CD4-positive, alpha-beta T cell (primary cell): Measurements from ENCODE around the gene RBM8A. TPM values are rescaled to one million over a fixed set of nuclear protein-coding genes. Genes with fewer than 3 reads are reported as not detected.
A peak's percentile ranks its signal among the peaks of the same experiment; 100 is the strongest.
"Not testable (repeated sequence)": the region's sequence is repeated elsewhere in the genome, so short reads cannot be mapped to it uniquely, and the experiment has no call there.

Experiments
- ATAC-seq: fragments of 200-7000 bp; cut with Tn5 transposase; one replicate; pipeline ENCODE4 v1.10.0; 2022; ENCODE audit warnings: mild to moderate bottlenecking; ENCODE audit not compliant: poor library complexity
- CTCF ChIA-PET: fragments of 350-600 bp; sonication (Branson Sonifier 250); formaldehyde crosslinking; loops from one replicate; lab custom pipeline; 2021; ENCODE audit warnings: antibody characterized with exemption, inconsistent platforms; lab: Charles Lee
- POLR2A ChIA-PET: fragments of 350-600 bp; sonication (Branson Sonifier 250); formaldehyde crosslinking; loops from one replicate; lab custom pipeline; 2021; ENCODE audit warnings: antibody characterized with exemption, inconsistent platforms; lab: Charles Lee
- DNase-seq, 14 experiments: peaks; one replicate each; pipeline ENCODE4 v3.0.0-alpha.2; 2013 to 2020; ENCODE audit warnings: mixed read lengths in 2 of 14
- H3K27ac ChIP-seq, 2 donors: one replicate each; pipeline versions ENCODE4 v1.5.1 to v1.7.0; 2013; ENCODE audit warnings: low read length in 2 of 2, low read depth in 1 of 2, mild to moderate bottlenecking in 1 of 2
- H3K27me3 ChIP-seq, 2 experiments: 1 replicate in 1 of 2; 2 replicates in 1 of 2; pipeline versions ENCODE4 v1.6.1 to v1.7.0; 2013; ENCODE audit warnings: low read length in 2 of 2, control low read depth in 1 of 2, mild to moderate bottlenecking in 1 of 2, moderate library complexity in 1 of 2; ENCODE audit not compliant: insufficient read depth in 2 of 2, control insufficient read depth in 1 of 2
- H3K36me3 ChIP-seq: one replicate; pipeline ENCODE4 v1.6.1; 2013; ENCODE audit warnings: low read length, control low read depth; ENCODE audit not compliant: insufficient read depth
- H3K4me1 ChIP-seq: one replicate; pipeline ENCODE4 v1.6.1; 2013; ENCODE audit warnings: low read length, control low read depth; ENCODE audit not compliant: insufficient read depth
- H3K4me3 ChIP-seq: one replicate; pipeline ENCODE4 v1.5.1; 2013; ENCODE audit warnings: mild to moderate bottlenecking, low read length, moderate library complexity
- H3K9me3 ChIP-seq, 2 experiments: 1 replicate in 1 of 2; 2 replicates in 1 of 2; pipeline versions ENCODE4 v1.6.1 to v1.7.0; 2013; ENCODE audit warnings: low read length in 2 of 2, mild to moderate bottlenecking in 2 of 2, control low read depth in 1 of 2, moderate library complexity in 1 of 2; ENCODE audit not compliant: control insufficient read depth in 1 of 2, insufficient read depth in 1 of 2
- H3K27ac Mint-ChIP-seq: one replicate; pipeline ENCODE4 v1.8.0; 2020; ENCODE audit warnings: mixed read lengths
- H3K27me3 Mint-ChIP-seq: one replicate; pipeline ENCODE4 v1.8.0; 2021; ENCODE audit warnings: mixed read lengths
- H3K36me3 Mint-ChIP-seq: one replicate; pipeline ENCODE4 v1.8.0; 2021; ENCODE audit warnings: low read depth, mixed read lengths
- H3K4me1 Mint-ChIP-seq: one replicate; pipeline ENCODE4 v1.8.0; 2021; ENCODE audit warnings: low read depth, mixed read lengths
- H3K4me3 Mint-ChIP-seq: one replicate; pipeline ENCODE4 v1.8.0; 2020; ENCODE audit warnings: mild to moderate bottlenecking, mixed read lengths
- H3K9me3 Mint-ChIP-seq: one replicate; pipeline ENCODE4 v1.8.0; 2020; ENCODE audit warnings: mixed read lengths
- intact Hi-C, 2 experiments: fragments of 100-400 bp; cut with DNase I in 1 of 2; cut with micrococcal nuclease in 1 of 2; formaldehyde crosslinking; loops; one replicate each; pipeline versions ENCODE4 v1.15.1 to v1.9.0; 2023 to 2025; cut with DNase I, micrococcal nuclease
- total RNA-seq, 174 experiments: library from RNA in 2 of 174; stranded (reverse) in 2 of 174; gene quantifications; one replicate each; pipeline ENCODE4 v1.2.3 and lab custom pipeline; 2021 to 2026
- TF ChIP-seq, protein P1 (sequence below): fragments of 200-600 bp; IDR thresholded peaks from one replicate; pipeline ENCODE4 v1.8.0; 2022; ENCODE audit warnings: antibody characterized with exemption, mild to moderate bottlenecking

Gene RBM8A
- total RNA-seq, 2 experiments from 2014 or later = 126 to 134 TPM

DNA sequence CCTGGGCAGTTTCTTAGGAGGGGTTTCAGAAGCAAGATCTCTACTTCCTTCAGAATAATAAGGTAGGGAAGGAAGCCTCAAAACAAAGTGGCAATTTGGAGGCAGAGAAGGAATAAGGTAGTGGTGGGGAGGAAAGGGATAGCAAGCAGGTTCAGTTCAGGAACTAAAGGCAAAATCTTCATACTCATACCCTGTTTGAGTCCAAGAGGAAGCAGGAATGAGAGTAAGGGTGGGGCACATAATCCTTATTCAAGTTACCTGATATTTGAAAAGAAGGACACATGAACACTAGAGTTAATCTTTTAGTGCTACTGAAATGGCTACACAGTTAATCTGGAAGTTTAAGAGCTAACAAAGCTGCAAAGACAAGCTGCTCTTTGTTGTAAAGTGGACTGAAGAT is 8.4 kb upstream of the RBM8A start:
- peaks cover 20% of the 10 kb centered on the region for H3K4me1 ChIP-seq
- peak overlapping the region; percentile 42 for H3K27ac Mint-ChIP-seq
- H3K4me1 Mint-ChIP-seq = peaks cover 30% of the 10 kb centered on the region
- H3K27ac ChIP-seq = no peak overlapping the region
- peaks cover 60% of the 10 kb centered on the region for H3K36me3 Mint-ChIP-seq
- ChIA-PET CTCF (interaction anchor here (1.1 kb wide), 1 partner anchor 91 kb away, joined by 3 read pairs; the partner anchor contains the start of gene NUDT17), POLR2A (interaction anchor here (1.0 to 2.3 kb wide), 3 partner anchors 8 to 43 kb away, joined by 3 to 14 read pairs (median 4); partner anchors contain the start of genes ANKRD34A, POLR3GL and RBM8A)
- no peak overlapping the region for H3K4me3 Mint-ChIP-seq
- ATAC-seq (no peak), DNase-seq (no peak)
- no peaks in the 10 kb centered on the region for H3K27me3 Mint-ChIP-seq
- intact Hi-C loops = loop anchor here in 1 of 2 experiments (2.0 kb wide), 1 partner anchor 19 kb away; no protein-coding TSS in a partner anchor
- no peaks in the 10 kb centered on the region for H3K27me3 ChIP-seq
- TF ChIP-seq, protein P1, sequence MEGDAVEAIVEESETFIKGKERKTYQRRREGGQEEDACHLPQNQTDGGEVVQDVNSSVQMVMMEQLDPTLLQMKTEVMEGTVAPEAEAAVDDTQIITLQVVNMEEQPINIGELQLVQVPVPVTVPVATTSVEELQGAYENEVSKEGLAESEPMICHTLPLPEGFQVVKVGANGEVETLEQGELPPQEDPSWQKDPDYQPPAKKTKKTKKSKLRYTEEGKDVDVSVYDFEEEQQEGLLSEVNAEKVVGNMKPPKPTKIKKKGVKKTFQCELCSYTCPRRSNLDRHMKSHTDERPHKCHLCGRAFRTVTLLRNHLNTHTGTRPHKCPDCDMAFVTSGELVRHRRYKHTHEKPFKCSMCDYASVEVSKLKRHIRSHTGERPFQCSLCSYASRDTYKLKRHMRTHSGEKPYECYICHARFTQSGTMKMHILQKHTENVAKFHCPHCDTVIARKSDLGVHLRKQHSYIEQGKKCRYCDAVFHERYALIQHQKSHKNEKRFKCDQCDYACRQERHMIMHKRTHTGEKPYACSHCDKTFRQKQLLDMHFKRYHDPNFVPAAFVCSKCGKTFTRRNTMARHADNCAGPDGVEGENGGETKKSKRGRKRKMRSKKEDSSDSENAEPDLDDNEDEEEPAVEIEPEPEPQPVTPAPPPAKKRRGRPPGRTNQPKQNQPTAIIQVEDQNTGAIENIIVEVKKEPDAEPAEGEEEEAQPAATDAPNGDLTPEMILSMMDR = no peak
- no peaks in the 10 kb centered on the region for H3K9me3 ChIP-seq
- no peak overlapping the region for H3K4me3 ChIP-seq
- H3K9me3 Mint-ChIP-seq = no peaks in the 10 kb centered on the region
- peaks cover 39% of the 10 kb centered on the region for H3K36me3 ChIP-seq

DNA sequence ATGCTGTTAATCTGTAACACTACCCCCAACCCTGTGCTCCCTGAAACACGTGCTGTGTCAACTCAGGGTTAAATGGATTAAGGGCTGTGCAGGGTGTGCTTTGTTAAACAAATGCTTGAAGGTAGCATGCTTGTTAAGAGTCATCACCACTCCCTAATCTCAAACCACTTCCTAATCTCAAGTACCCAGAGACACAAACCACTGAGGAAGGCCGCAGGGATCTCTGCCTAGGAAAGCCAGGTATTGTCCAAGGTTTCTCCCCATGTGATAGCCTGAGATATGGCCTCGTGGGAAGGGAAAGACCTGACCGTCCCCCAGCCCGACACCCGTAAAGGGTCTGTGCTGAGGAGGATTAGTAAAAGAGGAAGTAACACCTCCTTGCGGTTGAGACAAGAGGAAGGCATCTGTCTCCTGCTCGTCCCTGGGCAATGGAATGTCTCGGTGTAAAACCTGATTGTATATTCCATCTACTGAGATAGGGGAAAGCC is 5.3 kb upstream of the RBM8A start:
- ATAC-seq, H3K9me3 ChIP-seq, H3K9me3 Mint-ChIP-seq, H3K27me3 Mint-ChIP-seq, intact Hi-C loops, H3K27me3 ChIP-seq: not testable (repeated sequence)
- CTCF ChIA-PET = interaction anchor here (1.0 to 2.2 kb wide), 2 partner anchors 31 to 75 kb away, joined by 4 to 7 read pairs; partner anchors contain the start of genes ANKRD34A and POLR3GL
- Mint-ChIP-seq H3K27ac (peak overlapping the region; percentile 95), H3K36me3 (peaks cover 50% of the 10 kb centered on the region), H3K4me3 (peak overlapping the region; percentile 59), H3K4me1 (peaks cover 31% of the 10 kb centered on the region)
- Histone ChIP-seq H3K4me3 (peak overlapping the region; percentile 20), H3K4me1 (peaks cover 36% of the 10 kb centered on the region), H3K36me3 (peaks cover 26% of the 10 kb centered on the region), H3K27ac (peak overlapping the region; percentile 43 to 44)
- POLR2A ChIA-PET = interaction anchor here (2.9 to 4.2 kb wide), 2 partner anchors 25 to 32 kb away, joined by 15 to 22 read pairs; partner anchors contain the start of genes ANKRD34A, LIX1L and POLR3GL
- DNase-seq = peak in 7 of 14 experiments; percentile 1 to 70 (median 21)

DNA sequence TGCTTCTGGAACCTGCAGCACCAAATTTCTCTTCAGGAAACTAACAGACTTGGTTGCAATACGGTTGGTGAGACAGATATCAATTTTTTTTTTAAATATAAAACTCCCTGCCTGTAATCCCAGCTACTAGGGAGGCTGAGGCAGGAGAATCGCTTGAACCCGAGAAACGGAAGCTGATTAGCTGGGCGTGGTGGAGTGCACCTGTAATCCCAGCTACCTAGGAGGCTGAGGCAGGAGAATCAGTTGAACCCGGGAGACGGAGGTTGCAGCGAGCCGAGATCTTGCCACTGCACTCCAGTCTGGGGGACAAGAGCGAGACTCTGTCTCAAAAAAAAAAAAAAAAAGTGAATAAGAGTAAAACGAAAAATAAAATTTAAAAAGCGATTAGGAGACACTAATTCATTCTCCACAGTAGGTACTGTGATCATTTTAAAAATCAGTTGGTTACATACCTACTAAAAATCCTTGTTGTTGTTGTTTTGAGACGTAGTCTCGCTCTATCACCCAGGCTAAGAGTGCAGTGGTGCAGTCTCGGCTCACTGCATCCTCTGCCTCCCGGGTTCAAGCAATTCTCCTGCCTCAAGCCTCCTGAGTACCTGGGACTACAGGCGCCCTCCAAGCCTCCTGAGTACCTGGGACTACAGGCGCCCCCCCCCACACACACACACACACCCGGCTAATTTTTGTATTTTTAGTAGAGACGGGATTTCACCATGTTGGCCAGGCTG is 796 bp upstream of the RBM8A start:
- ChIA-PET POLR2A (interaction anchor here (0.6 to 3.7 kb wide), 33 partner anchors 8 to 124 kb away, joined by 3 to 213 read pairs (median 7); partner anchors contain the start of genes ANKRD34A, ITGA10, LIX1L and NUDT17), CTCF (interaction anchor here (0.6 to 2.3 kb wide), 20 partner anchors 10 to 109 kb away, joined by 3 to 40 read pairs (median 4); partner anchors contain the start of genes ANKRD34A, LIX1L, NUDT17 and PEX11B)
- TF ChIP-seq, protein P1 = no peak
- Mint-ChIP-seq H3K27ac (no peak overlapping the region), H3K4me1 (peaks cover 29% of the 10 kb centered on the region), H3K27me3 (no peaks in the 10 kb centered on the region), H3K9me3 (no peaks in the 10 kb centered on the region), H3K36me3 (peaks cover 14% of the 10 kb centered on the region), H3K4me3 (no peak overlapping the region)
- Histone ChIP-seq H3K27me3 (no peaks in the 10 kb centered on the region), H3K27ac (peak overlapping the region; percentile 93 to 98), H3K4me1 (peaks cover 45% of the 10 kb centered on the region), H3K36me3 (peaks cover 20% of the 10 kb centered on the region), H3K4me3 (peak overlapping the region; percentile 95), H3K9me3 (no peaks in the 10 kb centered on the region)
- no peak for ATAC-seq
- peak in 2 of 14 experiments; percentile 11 to 19 for DNase-seq
- intact Hi-C loops = loop anchor here (1.0 to 2.0 kb wide), 6 partner anchors 10 to 69 kb away; partner anchors contain the start of genes ANKRD34A (in 1 of the 2), LIX1L (in 1 of the 2), PEX11B (in 1 of the 2) and PIAS3 (in 1 of the 2)
